SIG-M5 treated with dmso at 0.1 percent for 504 hours (cell line): ENCODE measurements around the gene SP1.
"Not testable (repeated sequence)": the region's sequence is repeated elsewhere in the genome, so short reads cannot be mapped to it uniquely, and the experiment has no call there.

Source experiments
- DNase-seq: peaks from one replicate; lab custom pipeline; 2025; ENCODE audit not compliant: unreplicated experiment; lab: John Stamatoyannopoulos, UW

SP1 gene

DNA sequence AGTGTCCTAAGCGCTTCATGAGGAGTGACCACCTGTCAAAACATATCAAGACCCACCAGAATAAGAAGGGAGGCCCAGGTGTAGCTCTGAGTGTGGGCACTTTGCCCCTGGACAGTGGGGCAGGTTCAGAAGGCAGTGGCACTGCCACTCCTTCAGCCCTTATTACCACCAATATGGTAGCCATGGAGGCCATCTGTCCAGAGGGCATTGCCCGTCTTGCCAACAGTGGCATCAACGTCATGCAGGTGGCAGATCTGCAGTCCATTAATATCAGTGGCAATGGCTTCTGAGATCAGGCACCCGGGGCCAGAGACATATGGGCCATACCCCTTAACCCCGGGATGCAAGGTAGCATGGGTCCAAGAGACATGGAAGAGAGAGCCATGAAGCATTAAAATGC is 31.0 kb downstream of the SP1 start:
- no peak for DNase-seq

DNA sequence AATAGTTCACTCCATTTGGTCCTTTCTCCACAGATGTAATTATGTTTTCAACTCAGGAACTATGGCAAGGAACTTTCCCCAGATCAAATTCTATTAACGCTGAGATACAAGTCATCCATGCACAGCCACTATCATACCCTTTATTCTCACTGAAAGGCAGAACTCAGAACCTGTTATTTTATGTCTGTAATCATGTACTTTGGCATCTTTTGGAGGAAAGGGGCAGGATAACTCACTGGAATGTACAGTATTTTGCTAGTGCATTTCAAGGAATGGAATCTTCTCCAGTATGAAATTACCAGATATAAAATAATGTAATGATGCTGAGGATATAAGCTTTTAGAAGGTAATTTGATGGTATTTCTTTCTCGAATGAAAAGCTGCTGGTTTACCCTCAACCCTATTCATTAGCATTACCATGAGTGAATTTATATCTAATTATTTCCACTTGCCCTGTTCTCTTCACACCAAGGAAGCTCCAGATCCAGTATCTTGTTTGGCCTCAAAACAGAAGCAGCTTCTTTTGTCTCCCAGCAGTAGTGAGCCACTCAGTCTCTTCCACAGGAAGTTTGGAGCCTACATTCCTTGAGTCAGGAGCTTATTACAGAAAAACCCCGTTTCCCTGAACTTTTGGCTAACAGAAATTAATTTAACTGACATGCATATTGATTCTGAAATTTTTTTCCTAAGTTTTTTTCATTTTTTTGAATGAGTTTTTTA is 33.7 kb downstream of the SP1 start:
- DNase-seq, result no peak

DNA sequence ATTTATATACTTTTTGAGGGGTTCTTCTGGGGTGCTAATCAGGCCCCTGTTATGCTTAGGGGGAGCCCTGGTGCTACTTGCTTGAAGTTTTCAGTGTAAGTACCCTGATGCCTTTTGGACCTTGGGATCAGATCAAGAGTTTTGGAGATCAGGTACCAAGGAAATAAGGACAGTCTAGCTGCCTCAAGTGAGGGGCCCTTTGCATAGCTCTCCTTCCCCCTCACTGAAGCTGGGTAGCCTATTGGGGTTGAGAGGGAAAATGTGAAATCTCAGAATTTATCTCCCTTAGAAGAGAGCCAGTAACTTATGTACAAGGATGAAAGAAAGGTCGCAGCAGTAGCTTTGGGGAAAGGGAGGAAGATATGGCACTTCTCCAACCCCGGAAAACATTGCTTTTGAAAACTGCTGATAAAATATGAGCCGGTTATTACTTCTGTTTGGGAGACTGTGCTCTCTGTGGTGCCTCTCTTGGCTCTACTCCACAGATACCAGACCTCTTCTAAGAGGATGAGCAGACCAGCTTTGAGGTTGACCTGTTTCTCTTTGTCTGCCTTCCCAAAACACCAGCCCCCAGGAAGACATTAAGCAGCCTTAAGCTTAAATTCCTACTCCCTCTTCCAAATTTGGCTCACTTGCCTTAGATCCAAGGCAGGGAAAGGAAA is 34.9 kb downstream of the SP1 start:
- no peak for DNase-seq

DNA sequence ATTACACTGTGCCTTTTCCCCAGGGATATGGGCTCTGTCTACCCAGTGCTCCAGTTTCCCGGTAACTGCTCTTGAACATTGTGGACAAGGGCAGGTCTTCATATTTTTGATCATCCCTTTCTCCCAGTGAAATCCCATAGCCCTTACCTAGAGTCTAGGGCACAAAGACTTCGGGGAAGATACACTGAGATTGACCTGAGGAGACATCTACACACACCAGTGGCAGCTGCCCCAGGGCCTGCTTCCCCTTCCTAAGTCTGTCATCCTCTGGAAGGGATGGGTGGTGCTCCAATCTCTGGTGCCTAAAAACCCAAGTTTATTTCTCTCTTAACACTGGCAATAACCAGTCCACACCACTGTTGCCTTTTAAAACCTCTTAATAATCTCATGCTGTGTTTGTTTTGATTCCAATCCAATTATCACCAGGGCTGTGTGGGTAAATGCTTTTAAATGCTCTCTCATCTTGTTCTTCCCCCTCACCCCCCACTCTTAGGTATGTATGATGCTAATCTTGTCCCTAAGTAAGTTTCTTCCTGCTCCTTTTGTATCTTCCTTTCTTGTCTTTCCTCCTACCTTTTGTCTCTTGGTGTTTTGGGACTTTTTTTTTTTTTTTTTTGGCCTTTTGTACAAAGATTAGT is 35.9 kb downstream of the SP1 start:
- not testable (repeated sequence) for DNase-seq

DNA sequence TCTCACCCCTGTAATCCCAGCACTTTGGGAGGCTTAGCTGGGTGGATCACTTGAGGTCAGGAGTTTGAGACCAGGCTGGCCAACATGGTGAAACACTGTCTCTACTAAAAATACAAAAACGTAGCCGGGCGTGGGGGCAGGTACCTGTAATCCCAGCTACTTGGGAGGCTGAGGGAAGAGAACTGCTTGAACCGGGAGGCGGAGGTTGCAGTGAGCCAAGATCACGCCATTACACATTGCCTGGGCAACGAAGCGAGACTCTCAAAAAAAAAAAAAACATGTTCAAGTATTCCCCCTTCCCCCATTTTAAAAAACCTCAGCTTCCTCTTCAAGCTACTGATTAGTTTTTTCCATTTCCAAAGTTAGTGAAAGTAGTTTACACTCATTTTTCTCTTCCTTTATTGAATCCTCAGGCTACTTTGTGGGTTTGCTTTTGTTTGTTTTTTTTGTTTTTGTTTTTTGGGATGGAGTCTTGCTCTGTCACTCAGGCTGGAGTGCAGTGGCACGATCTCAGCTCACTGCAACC is 37.4 kb downstream of the SP1 start:
- DNase-seq, result peak; percentile 79

DNA sequence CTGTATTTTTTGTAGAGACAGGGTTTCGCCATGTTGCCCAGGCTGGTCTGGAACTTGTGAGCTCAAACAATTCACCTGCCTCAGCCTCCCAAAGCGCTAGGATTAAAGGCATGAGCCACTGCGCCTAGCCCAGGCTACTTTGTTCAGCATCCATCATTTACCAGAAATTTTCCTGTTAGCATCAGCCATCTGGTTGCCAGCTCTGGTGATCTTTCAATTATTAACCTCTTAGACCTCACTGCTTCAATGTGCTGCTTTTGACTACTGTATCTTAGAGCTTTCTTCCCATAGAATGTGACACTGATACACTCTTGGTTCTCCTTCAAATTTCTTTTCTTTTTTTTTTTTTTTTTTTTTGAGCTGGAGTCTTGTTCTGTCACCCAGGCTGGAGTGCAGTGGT is 38.2 kb downstream of the SP1 start:
- no peak for DNase-seq

DNA sequence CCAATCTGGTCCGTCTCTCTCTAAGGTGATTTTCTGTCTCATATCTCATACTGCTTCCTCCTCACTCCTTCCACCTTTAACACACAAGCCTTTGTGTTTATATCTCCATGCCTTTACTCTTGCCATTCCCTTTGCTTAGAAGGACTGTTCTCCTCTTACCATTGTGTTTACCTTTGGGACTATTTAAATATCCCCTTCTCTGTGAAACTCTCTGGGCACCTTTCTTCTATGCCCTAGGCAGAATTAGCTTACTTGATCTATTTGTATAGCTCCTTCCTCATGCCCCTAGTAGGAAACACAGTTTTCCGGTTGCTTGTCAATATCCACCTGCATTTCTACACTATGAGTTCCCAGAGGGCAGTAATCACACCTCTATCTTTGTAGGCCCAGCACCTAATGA is 39.8 kb downstream of the SP1 start:
- no peak for DNase-seq

DNA sequence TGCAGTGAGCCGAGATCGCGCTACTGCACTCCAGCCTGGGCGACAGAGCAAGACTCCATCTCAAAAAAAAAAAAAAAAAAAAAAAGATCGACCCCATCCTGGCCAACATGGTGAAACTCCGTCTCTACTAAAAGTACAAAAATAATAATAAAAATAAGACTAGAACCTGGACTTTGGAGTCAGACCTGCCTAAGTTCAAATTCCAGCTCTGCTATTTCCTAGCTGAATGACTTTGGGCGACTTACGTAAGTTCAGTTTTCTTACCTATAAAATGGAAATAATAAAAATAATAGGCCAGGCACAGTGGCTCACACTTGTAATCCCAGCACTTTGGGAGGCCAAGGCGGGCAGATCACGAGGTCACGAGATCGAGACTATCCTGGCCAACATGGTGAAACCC is 42.3 kb downstream of the SP1 start:
- not testable (repeated sequence) for DNase-seq

DNA sequence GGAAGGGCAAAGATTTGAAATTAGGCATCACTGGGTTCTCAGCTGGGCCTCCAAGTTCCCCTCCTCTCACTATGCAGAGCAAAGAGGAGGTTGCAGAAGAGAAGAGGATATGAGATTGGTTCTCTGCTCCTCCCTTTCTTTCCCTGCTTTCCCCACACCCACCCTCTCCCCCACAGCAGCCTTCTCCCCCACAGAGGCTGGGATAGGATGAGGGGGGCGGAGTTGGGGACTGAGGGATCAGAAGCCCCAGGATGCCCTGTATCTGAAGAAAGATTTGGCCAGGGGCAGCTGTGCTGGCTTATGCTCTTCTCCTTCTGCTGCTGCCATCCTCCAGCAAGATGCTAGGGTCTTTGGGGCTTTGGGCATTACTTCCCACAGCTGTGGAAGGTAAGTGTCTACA is 43.6 kb downstream of the SP1 start, which contains the start of gene AMHR2:
Gene AMHR2 (plus strand): TSS at position 259 of the 400 bp plus-strand sequence. CDS start 80 bp downstream, at position 339.
- no peak for DNase-seq

DNA sequence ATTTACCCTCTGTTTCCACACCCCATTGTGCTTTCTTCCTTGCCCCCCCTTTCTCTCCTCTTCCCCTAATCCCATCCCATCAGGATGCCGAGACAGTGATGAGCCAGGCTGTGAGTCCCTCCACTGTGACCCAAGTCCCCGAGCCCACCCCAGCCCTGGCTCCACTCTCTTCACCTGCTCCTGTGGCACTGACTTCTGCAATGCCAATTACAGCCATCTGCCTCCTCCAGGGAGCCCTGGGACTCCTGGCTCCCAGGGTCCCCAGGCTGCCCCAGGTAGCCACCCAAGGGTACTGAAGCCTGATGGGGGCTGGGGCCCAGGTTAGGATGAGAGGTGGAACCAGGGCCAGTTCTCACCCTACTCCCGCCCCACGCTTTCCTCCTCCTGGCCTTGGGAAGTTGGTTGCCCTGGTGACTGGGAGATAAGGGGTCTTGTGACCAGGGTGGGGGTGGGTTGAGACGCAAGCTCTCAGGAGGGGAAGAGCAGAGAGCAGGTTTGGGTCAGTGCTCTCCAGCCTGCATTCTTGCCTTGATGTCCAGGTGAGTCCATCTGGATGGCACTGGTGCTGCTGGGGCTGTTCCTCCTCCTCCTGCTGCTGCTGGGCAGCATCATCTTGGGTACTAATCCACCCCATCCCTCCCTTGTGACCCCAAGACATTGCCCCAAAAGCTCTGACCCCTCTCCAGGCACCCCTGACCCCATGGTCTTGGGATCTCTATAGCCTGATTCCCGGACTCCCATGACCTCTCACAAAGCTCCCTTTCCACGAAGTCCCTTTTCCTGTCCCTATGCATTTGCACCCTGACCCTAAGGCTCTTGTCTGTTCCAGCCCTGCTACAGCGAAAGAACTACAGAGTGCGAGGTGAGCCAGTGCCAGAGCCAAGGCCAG is 44.9 kb downstream of the SP1 start:
- DNase-seq, result no peak

DNA sequence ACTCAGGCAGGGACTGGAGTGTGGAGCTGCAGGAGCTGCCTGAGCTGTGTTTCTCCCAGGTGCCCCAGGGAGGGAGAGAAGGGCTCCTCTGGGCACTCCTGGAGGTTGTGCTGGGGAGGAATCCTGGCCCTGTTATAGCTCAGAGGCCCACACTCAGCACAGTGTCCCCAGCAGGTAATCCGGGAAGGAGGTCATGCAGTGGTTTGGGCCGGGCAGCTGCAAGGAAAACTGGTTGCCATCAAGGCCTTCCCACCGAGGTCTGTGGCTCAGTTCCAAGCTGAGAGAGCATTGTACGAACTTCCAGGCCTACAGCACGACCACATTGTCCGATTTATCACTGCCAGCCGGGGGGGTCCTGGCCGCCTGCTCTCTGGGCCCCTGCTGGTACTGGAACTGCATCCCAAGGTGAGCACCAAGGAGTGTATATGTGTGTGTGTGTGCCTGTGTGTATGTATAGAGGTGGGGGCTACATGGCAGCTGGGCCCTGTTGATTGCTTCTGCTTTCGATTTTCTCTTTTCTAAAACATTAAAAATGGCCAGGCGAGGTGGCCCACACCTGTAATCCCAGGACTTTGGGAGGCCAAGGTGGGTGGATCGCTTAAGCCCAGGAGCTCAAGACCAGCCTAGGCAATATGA is 45.7 kb downstream of the SP1 start:
- no peak for DNase-seq

DNA sequence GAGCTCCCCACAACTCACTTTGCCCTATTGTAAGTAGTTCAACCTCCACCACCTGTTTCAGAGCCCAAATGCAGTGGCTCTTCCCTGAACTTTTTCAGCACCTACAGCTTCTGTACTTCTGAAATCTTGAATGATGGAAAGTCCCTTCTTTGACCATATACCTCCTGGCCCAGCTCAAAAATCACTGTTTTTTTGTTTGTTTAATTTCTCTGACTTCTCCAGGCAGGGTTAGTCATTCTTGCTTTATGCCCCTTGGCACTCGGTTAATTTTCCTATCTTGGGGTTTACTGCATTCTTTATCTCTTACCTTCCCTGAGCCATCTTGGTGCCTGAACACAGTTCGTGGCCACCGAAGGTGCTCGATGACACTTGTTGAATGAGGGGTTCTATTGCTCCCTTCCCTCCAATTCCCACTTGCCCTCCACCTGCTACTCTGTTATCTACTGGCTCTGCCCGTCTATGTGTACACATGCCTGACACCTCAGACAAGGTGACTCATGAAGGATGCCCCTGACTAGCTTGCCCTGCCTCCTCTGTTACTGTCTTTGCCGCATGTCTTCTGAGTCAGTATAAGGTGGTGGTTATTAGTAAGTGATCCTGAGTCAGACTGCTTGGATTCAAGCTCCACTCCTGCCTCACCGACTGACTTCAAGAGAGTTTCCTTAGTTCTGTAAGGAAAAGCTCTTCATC is 48.1 kb downstream of the SP1 start:
- DNase-seq, result no peak

DNA sequence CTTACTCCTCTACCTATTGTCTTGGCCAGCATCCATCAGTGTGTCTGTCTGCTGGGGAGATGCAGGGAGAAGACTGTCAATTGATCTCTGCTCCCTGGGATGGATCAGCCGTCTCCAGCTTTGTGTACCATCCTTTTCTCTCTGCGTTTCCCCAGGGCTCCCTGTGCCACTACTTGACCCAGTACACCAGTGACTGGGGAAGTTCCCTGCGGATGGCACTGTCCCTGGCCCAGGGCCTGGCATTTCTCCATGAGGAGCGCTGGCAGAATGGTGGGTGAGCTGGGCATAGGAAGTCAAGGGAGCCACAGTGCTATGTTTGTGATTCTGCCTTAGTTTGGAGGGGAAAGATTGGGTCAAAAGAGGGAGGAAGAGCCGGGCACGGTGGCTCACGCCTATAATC is 48.8 kb downstream of the SP1 start:
- no peak for DNase-seq

DNA sequence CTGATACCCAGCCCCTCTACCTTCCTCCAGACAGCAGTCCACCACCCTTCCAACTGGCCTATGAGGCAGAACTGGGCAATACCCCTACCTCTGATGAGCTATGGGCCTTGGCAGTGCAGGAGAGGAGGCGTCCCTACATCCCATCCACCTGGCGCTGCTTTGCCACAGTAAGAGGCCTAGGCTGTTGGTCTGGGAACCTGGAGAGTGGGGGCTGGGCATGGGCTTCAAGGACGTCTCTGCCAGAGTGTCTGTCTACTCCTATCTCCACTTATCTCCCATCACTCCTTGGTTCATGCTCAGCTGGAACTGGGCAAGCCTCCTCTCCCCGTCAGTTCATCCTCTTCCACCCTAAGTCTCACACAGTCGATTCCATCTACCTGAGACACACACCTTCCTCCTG is 50.1 kb downstream of the SP1 start:
- no peak for DNase-seq

DNA sequence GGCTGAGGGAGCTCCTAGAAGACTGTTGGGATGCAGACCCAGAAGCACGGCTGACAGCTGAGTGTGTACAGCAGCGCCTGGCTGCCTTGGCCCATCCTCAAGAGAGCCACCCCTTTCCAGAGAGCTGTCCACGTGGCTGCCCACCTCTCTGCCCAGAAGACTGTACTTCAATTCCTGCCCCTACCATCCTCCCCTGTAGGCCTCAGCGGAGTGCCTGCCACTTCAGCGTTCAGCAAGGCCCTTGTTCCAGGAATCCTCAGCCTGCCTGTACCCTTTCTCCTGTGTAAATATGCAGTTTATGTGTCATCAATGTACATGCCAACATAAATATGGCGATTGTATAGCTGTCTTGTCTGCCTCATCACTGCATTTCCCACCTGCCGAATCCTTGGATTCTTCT is 51.2 kb downstream of the SP1 start:
- DNase-seq, result no peak

DNA sequence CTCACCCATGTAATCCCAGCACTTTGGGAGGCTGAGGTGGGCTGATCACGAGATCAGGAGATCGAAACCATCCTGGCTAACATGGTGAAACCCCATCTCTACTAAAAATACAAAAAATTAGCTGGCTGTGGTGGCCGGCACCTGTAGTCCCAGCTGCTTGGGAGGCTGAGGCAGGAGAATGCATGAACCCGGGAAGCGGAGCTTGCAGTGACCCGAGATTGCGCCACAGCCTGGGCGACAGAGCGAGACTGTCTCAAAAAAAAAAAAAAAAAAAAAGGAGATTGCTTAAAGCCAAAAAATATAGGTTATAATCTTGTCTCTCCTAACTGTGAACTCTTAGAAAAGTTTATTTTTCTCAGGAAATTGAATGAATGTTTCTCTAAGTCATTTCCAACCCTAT is 55.4 kb downstream of the SP1 start:
- not testable (repeated sequence) for DNase-seq

DNA sequence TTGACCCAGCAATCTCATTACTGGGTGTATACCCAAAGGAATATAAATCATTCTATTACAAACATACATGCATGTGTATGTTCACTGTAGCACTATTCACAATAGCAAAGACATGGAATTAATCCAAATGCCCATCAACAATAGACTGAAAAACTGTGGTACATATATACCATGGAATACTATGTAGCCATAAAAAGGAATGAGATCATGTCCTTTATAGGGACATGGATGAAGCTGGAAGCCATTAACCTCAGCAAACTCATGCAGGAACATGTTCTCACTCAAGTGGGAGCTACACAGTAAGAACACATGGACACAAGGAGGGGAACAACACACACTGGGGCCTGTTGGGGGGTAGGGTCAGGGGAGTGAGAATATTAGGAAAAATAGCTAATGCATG is 59.6 kb downstream of the SP1 start:
- DNase-seq, result not testable (repeated sequence)

DNA sequence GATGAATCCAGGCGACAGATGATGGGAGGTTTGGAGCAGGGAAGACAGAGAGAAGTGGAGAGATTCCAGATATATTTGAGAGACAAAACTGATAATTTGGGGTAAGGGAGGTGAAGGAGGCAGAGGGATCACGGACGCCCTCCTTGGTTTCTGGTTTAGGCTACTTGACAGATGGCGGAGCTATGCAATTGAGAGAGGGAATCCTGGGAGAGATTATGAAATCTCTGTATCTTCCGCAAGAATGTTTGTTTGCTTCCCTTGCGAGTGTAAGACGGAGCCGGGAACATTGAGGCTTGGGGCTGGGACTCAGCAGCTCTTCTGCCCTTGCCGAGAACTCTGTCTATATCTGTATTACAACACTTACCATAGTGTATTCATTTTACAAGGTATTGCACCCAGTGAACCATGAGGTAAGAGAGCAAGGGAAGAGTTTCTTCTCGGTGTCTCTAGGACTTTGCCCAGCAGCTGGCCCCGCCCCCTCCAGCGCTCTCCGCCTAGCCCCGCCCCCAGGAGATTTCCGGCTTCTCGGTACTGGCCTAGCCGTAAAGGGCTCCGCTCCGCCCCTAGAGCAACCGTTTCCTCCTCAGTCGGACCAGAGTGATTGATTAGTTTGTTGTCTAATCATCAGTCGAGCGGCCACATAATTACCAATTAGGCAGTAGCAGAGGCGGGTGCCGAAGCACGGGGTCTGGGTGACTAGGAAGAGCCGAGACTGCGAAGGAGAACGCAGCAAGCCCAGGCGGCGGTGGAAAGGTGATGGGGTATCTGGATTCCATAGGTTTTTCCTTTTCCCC is 61.3 kb downstream of the SP1 start, which contains the start of gene PRR13:
Gene PRR13 (plus strand): TSS at position 695 of the 794 bp plus-strand sequence. CDS start 981 bp downstream, outside the sequence.
- DNase-seq, result peak; percentile 100

DNA sequence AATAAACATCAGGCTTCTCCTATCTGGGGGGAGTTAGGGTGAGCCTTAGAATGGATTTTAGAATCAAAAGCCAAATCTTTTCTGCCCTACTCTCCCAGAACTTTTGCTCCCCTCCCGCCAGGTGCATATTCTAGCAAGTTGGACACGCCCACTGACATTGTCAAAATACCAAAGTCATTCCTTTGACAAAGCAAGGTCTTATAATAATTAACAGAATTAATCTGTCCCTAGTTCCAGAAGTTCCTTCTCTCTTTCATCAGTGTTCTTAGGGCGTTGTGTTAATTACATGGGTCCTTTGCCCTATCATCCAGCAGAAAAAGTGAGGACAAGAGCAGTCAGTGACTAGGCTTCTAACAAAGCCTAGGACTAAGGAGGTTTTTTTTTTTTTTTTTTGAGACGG is 64.0 kb downstream of the SP1 start:
- DNase-seq, result no peak
